ENCODE data around the gene LMOD3. TPM values are rescaled to one million over a fixed set of nuclear protein-coding genes. Genes with fewer than 3 reads are reported as not detected.

LMOD3 gene
- 0.23 TPM for total RNA-seq

GRCh38 chr3:69122403-69122802 is at the start of gene LMOD3:
Gene LMOD3 (minus strand): TSS chr3:69122595. CDS start chr3:69122386, 209 bp downstream.

GRCh38 chr3:69084326-69085167 is 37.8 kb downstream of the LMOD3 start, which contains the start of gene ARL6IP5:
Gene ARL6IP5 (plus strand): TSS chr3:69084937. CDS start chr3:69085048, 111 bp downstream.

GRCh38 chr3:69080233-69080920 is 42.0 kb downstream of the LMOD3 start, which contains the start of gene UBA3:
Gene UBA3 (minus strand): TSS chr3:69080365. CDS start chr3:69080353, 12 bp downstream.

Other genes with a start within 250 kb of the LMOD3 start
- 11.3 TPM for gene TAFA4, start 190.0 kb downstream of the LMOD3 start, total RNA-seq
- gene EOGT, start 108.9 kb downstream of the LMOD3 start, total RNA-seq: 15.5 TPM
- 40.1 TPM for gene TMF1, start 70.3 kb downstream of the LMOD3 start, total RNA-seq
- gene UBA3, start 42.2 kb downstream of the LMOD3 start, total RNA-seq: 106 TPM
- gene ARL6IP5, start 37.7 kb downstream of the LMOD3 start, total RNA-seq: 98.5 TPM

All from diencephalon (tissue), 1 donor.